K562 (cell line): ENCODE results near the gene C17orf75. TPM values are rescaled to one million over a fixed set of nuclear protein-coding genes. Genes with fewer than 3 reads are reported as not detected.

Experiments used
- BDP1 ChIP-seq: IDR thresholded peaks from 3 replicates; pipeline ENCODE4 v1.6.1; 2011; ENCODE audit not compliant: insufficient read length, insufficient read depth
- BRF1 ChIP-seq: IDR thresholded peaks from 3 replicates; pipeline ENCODE4 v1.6.1; 2011; ENCODE audit warnings: borderline replicate concordance, mild to moderate bottlenecking; ENCODE audit not compliant: insufficient read length; ENCODE audit errors: extremely low read depth
- CEBPZ ChIP-seq: fragments of 150-350 bp; IDR thresholded peaks from 2 replicates; pipeline ENCODE4 v1.6.1; 2014; ENCODE audit warnings: low read depth, mild to moderate bottlenecking, low read length, borderline replicate concordance
- IFI16 ChIP-seq: fragments of 250-450 bp; sonication (Bioruptor Pico); IDR thresholded peaks from 2 replicates; pipeline ENCODE4 v2.1.2; 2022; ENCODE audit warnings: mild to moderate bottlenecking, inconsistent platforms
- RCOR1 ChIP-seq, 2 experiments: IDR thresholded peaks; 2 replicates each; pipeline ENCODE4 v1.6.1; 2012; ENCODE audit warnings: low read depth in 2 of 2, low read length in 2 of 2, borderline replicate concordance in 1 of 2, improper control_type of control experiment in 1 of 2
- SRSF7 ChIP-seq: fragments of 200-400 bp; formaldehyde crosslinking; optimal IDR thresholded peaks from 2 replicates; pipeline ENCODE3; 2017; ENCODE audit warnings: mild to moderate bottlenecking, low read depth, low read length
- TBP ChIP-seq: optimal IDR thresholded peaks from 2 replicates; pipeline ENCODE3; 2011; ENCODE audit warnings: low read depth, low read length, improper control_type of control experiment
- THAP12 ChIP-seq: fragments of 250-450 bp; sonication (Bioruptor Pico); IDR thresholded peaks from 2 replicates; pipeline ENCODE4 v1.9.0; 2021; ENCODE audit warnings: mild to moderate bottlenecking, inconsistent platforms
- TSC22D4 ChIP-seq: fragments of 450-650 bp; IDR thresholded peaks from 2 replicates; pipeline ENCODE4 v1.6.1; 2016; ENCODE audit warnings: missing genetic modification characterization, missing biosample characterization, control low read depth
- ZNF12 ChIP-seq: sonication (generic); formaldehyde crosslinking; IDR thresholded peaks from 2 replicates; pipeline ENCODE4 v1.4.0; 2020; ENCODE audit warnings: mild to moderate bottlenecking, missing genetic modification reagents
- ZNF316 ChIP-seq: fragments of 450-650 bp; IDR thresholded peaks from 2 replicates; pipeline ENCODE4 v1.6.1; 2016
- ZNF431 ChIP-seq: sonication (generic); formaldehyde crosslinking; IDR thresholded peaks from 2 replicates; pipeline ENCODE4 v1.8.0; 2022; ENCODE audit warnings: mild to moderate bottlenecking, missing genetic modification reagents
- ZNF518B ChIP-seq: fragments of 250-450 bp; sonication (Bioruptor Pico); IDR thresholded peaks from 2 replicates; pipeline ENCODE4 v1.5.0; 2021; ENCODE audit warnings: mild to moderate bottlenecking, moderate library complexity
- ZNF79 ChIP-seq: fragments of 250-450 bp; sonication (Bioruptor Pico); IDR thresholded peaks from 2 replicates; pipeline ENCODE4 v1.4.0; 2020; ENCODE audit warnings: low read depth, mild to moderate bottlenecking, moderate library complexity
- ZSCAN32 ChIP-seq: fragments of 450-650 bp; formaldehyde crosslinking; IDR thresholded peaks from 2 replicates; pipeline ENCODE4 v1.4.0; 2020; ENCODE audit warnings: mild to moderate bottlenecking, moderate library complexity
- polyA plus RNA-seq, 8 experiments: library from polyadenylated mRNA; depleted of rRNA in 4 of 8; stranded (reverse) in 5 of 8; unstranded in 3 of 8; fragments of >200 nt; fragmentation: Nextera tagmentation in 2 of 8; fragmentation: Illumina TruSeq in 1 of 8; extraction: Ambion mirVana in 2 of 8; extraction: Trizol in 1 of 8; gene quantifications; 2 replicates each; pipeline versions ENCODE4 v1.2.1 to v1.2.3, GENCODE V29; 2011 to 2014; ENCODE audit warnings: inconsistent platforms in 1 of 8, missing spikeins in 1 of 8
- total RNA-seq, 7 experiments: library from RNA; depleted of rRNA in 6 of 7; stranded (reverse); fragments of >200 nt in 6 of 7; fragmentation: Illumina TruSeq in 2 of 7; extraction: Trizol in 2 of 7; gene quantifications; 2 replicates each; pipeline versions ENCODE4 v1.2.1 to v1.2.3, GENCODE V29; 2011 to 2021; ENCODE audit warnings: low replicate concordance in 1 of 7

The C17orf75 gene
- total and polyA plus RNA-seq, 9 of the 15 experiments (the other 6 are each of a cell fraction or from before 2014, with no cell fraction given) = 15.5 to 55.7 (median 18.5) TPM

GRCh38 chr17:32345951-32346600, 4.1 kb upstream of the C17orf75 start (continued):
- TF ChIP-seq ZNF518B = no peak
- TF ChIP-seq THAP12 = no peak
- TF ChIP-seq TSC22D4 = no peak
- TF ChIP-seq SRSF7 = no peak
- no peak for TF ChIP-seq ZNF79
- TF ChIP-seq IFI16 (CRISPR knock-in tag) = no peak
- TF ChIP-seq ZNF316 = no peak
- TF ChIP-seq ZSCAN32 (CRISPR knock-in tag) = no peak
- TF ChIP-seq ZNF12 (CRISPR knock-in tag) = no peak
- no peak for TF ChIP-seq BRF1
- TF ChIP-seq ZNF431 (CRISPR knock-in tag) = no peak
- TF ChIP-seq BDP1 = no peak
- TF ChIP-seq CEBPZ = no peak
- TF ChIP-seq RCOR1 (IDR thresholded peaks at IDR 0.05; ENCODE audit: borderline replicate concordance in 1 of 2, low read depth in 2 of 2, low read length in 2 of 2) = peak in 1 of 2 experiments; percentile 21; a peak in 1 of 4 replicates
- TF ChIP-seq TBP = peak; percentile 10
